Lower leg skin (tissue), 4 donors: ENCODE measurements around the gene COL27A1. TPM values are rescaled to one million over a fixed set of nuclear protein-coding genes. Genes with fewer than 3 reads are reported as not detected.

Experiments
- DNase-seq, 2 donors: peaks; one replicate each; pipeline ENCODE4 v3.0.0-alpha.2; 2019; ENCODE audit warnings: low spot score in 2 of 2
- H3K4me3 ChIP-seq: fragments of 200-600 bp; sonication (generic); 2 replicates; pipeline ENCODE4 v1.5.1; 2017; ENCODE audit warnings: mild to moderate bottlenecking, low read depth; ENCODE audit not compliant: poor library complexity, severe bottlenecking
- CTCF ChIP-seq, 3 donors: fragments of 450-650 bp; IDR thresholded peaks; one replicate each; pipeline ENCODE4 v1.5.1; 2016; ENCODE audit warnings: antibody characterized with exemption in 3 of 3, mild to moderate bottlenecking in 3 of 3, moderate library complexity in 2 of 3
- POLR2A ChIP-seq, 2 donors: fragments of 450-650 bp; IDR thresholded peaks; one replicate each; pipeline ENCODE4 v1.6.1; 2016 to 2017; ENCODE audit warnings: antibody characterized with exemption in 2 of 2, mild to moderate bottlenecking in 1 of 2, moderate library complexity in 1 of 2
- WGBS, 2 donors: methylation state at CpG; one replicate each; pipeline ENCODE4 v1.1.5; 2018; 5-methylcytosine and 5-hydroxymethylcytosine counted together
- intact Hi-C: fragments of 100-400 bp; cut with DNase I; formaldehyde crosslinking; loops from one replicate; pipeline ENCODE4 v1.15.0; 2023; ENCODE audit warnings: low total_unique reads
- total RNA-seq, 4 donors: library from RNA; depleted of rRNA; stranded (reverse); fragments of >200 nt; gene quantifications; one replicate each; pipeline ENCODE4 v1.1.0, GENCODE V29; 2016

The COL27A1 gene
- total RNA-seq, 4 donors from 2014 or later: 9.4 to 16.1 (median 12.3) TPM

GRCh38 chr9:114163517-114163951 is 8.2 kb downstream of the COL27A1 start:
- H3K4me3 ChIP-seq: no peak overlapping the region
- intact Hi-C loops: no loop called here

GRCh38 chr9:114164191-114164794 is 9.0 kb downstream of the COL27A1 start:
- TF ChIP-seq POLR2A (IDR thresholded peaks at IDR 0.05) (no peak), CTCF (IDR thresholded peaks at IDR 0.05) (no peak)
- 85 to 91% methylated on average over 1 of the region's 1 CpG for WGBS, 2 donors
- no peak overlapping the region for H3K4me3 ChIP-seq
- DNase-seq: no peak
- intact Hi-C loops: no loop called here

More at GRCh38 chr9:114163517-114163951, 8.2 kb downstream of the COL27A1 start:
- TF ChIP-seq CTCF (IDR thresholded peaks at IDR 0.05) (no peak), POLR2A (IDR thresholded peaks at IDR 0.05) (no peak)
- WGBS, 2 donors: 10 to 11% methylated on average over 13 of the region's 13 CpGs
- DNase-seq: no peak

- WGBS, 2 donors: 87% methylated on average over 1 of the region's 1 CpG
- TF ChIP-seq CTCF (IDR thresholded peaks at IDR 0.05) (no peak), POLR2A (IDR thresholded peaks at IDR 0.05) (no peak)
- no peak overlapping the region for H3K4me3 ChIP-seq
- DNase-seq: no peak
- intact Hi-C loops: no loop called here
Measured at GRCh38 chr9:114165407-114166102, 10.2 kb downstream of the COL27A1 start.

- 93 to 98% methylated on average over 1 of the region's 1 CpG for WGBS, 2 donors
- intact Hi-C loops: no loop called here
- no peak for DNase-seq
- no peak for TF ChIP-seq POLR2A (IDR thresholded peaks at IDR 0.05)
- TF ChIP-seq CTCF (IDR thresholded peaks at IDR 0.05): no peak
- H3K4me3 ChIP-seq: no peak overlapping the region
Measured at GRCh38 chr9:114166103-114166470, 10.8 kb downstream of the COL27A1 start.

GRCh38 chr9:114166614-114167572 is 11.6 kb downstream of the COL27A1 start:
- WGBS, 2 donors: 79 to 84% methylated on average over 8 of the region's 8 CpGs

More at GRCh38 chr9:114166614-114167572, 11.6 kb downstream of the COL27A1 start:
- intact Hi-C loops: no loop called here
- no peak overlapping the region for H3K4me3 ChIP-seq
- no peak for DNase-seq
- TF ChIP-seq POLR2A (IDR thresholded peaks at IDR 0.05) (no peak), CTCF (IDR thresholded peaks at IDR 0.05) (no peak)
